Testis (tissue), 2 donors: ENCODE data around the gene ZDHHC17.

ENCODE experiments used
- POLR2A ChIP-seq: fragments of 450-650 bp; IDR thresholded peaks from one replicate; pipeline ENCODE4 v1.6.1; 2017; ENCODE audit warnings: antibody characterized with exemption, mild to moderate bottlenecking, moderate library complexity
- TF ChIP-seq, protein P1 (sequence below), 3 experiments: fragments of 450-650 bp in 2 of 3; fragments of 200-600 bp in 1 of 3; sonication (generic) in 1 of 3; IDR thresholded peaks; one replicate each; pipeline ENCODE4 v1.5.1; 2016 to 2019; ENCODE audit warnings: antibody characterized with exemption in 3 of 3, mild to moderate bottlenecking in 2 of 3, moderate library complexity in 1 of 3

DNA sequence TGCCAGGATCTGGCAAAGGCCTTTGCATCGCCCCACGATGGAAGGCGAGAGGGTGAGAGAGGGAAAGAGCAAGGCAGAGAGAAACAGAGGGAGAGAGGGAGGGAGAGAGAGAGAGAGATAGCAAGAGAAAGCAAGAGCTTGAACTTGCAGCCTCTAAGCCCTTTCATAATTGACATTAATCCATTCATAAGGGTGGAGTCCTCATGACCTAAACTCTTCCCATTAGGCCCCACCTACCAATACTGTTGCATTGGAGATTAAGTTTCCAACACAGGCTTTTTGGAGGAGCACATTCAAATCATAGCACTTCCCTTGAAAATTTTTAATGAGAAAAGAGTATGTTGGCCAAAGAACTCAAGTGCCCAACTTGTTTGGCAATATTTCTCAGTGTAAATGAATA is 48.6 kb upstream of the ZDHHC17 start:
- TF ChIP-seq, protein P1, sequence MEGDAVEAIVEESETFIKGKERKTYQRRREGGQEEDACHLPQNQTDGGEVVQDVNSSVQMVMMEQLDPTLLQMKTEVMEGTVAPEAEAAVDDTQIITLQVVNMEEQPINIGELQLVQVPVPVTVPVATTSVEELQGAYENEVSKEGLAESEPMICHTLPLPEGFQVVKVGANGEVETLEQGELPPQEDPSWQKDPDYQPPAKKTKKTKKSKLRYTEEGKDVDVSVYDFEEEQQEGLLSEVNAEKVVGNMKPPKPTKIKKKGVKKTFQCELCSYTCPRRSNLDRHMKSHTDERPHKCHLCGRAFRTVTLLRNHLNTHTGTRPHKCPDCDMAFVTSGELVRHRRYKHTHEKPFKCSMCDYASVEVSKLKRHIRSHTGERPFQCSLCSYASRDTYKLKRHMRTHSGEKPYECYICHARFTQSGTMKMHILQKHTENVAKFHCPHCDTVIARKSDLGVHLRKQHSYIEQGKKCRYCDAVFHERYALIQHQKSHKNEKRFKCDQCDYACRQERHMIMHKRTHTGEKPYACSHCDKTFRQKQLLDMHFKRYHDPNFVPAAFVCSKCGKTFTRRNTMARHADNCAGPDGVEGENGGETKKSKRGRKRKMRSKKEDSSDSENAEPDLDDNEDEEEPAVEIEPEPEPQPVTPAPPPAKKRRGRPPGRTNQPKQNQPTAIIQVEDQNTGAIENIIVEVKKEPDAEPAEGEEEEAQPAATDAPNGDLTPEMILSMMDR (IDR thresholded peaks at IDR 0.05): no peak
- no peak for TF ChIP-seq POLR2A
